GM12892 (cell line): ENCODE measurements around the gene FAM13A.

Source experiments
- DNase-seq: peaks from one replicate; pipeline ENCODE4 v3.0.0; 2011; ENCODE audit not compliant: insufficient read length
- FAIRE-seq: peaks from 2 replicates; lab custom pipeline; 2011; peaks lifted over from hg19 to GRCh38; lab: Jason Lieb, UNC
- POLR2A ChIP-seq: IDR thresholded peaks from 2 replicates; pipeline ENCODE4 v1.6.1; 2011; ENCODE audit warnings: low read depth, low read length, control low read depth
- POLR2AphosphoS5 ChIP-seq: IDR thresholded peaks from 2 replicates; pipeline ENCODE4 v1.6.1; 2011; ENCODE audit warnings: low read depth, low read length, control low read depth
- TAF1 ChIP-seq: IDR thresholded peaks from 2 replicates; pipeline ENCODE4 v1.6.1; 2011; ENCODE audit warnings: low read depth, mild to moderate bottlenecking, control low read depth, low read length, borderline replicate concordance

Gene FAM13A

GRCh38 chr4:88807499-88807898 is 249.5 kb downstream of the FAM13A start:
- no peak for FAIRE-seq
- TF ChIP-seq POLR2A (no peak), POLR2AphosphoS5 (no peak), TAF1 (no peak)
- no peak for DNase-seq

- no peak for DNase-seq
- TF ChIP-seq POLR2A (no peak), POLR2AphosphoS5 (no peak), TAF1 (no peak)
- no peak for FAIRE-seq
These were observed 252.8 kb downstream of the FAM13A start for GRCh38 chr4:88804234-88804633.

- no peak for TF ChIP-seq TAF1
- TF ChIP-seq POLR2AphosphoS5, result no peak
- TF ChIP-seq POLR2A, result no peak
- DNase-seq (no peak), FAIRE-seq (no peak)
These were observed 253.3 kb downstream of the FAM13A start for GRCh38 chr4:88803600-88804096.

- DNase-seq (no peak), FAIRE-seq (no peak)
- TF ChIP-seq TAF1 (no peak), POLR2AphosphoS5 (no peak), POLR2A (no peak)
These were observed 254.2 kb downstream of the FAM13A start for GRCh38 chr4:88802585-88803286.

GRCh38 chr4:88802138-88802537 is 254.8 kb downstream of the FAM13A start:
- DNase-seq (no peak), FAIRE-seq (no peak)
- TF ChIP-seq POLR2A, result no peak
- TF ChIP-seq TAF1, result no peak

GRCh38 chr4:88799900-88800299 is 257.1 kb downstream of the FAM13A start:
- TF ChIP-seq POLR2A, result no peak
- no peak for TF ChIP-seq POLR2AphosphoS5
- no peak for TF ChIP-seq TAF1
- no peak for FAIRE-seq
- no peak for DNase-seq

- FAIRE-seq (no peak), DNase-seq (no peak)
- no peak for TF ChIP-seq POLR2A
- no peak for TF ChIP-seq TAF1
- TF ChIP-seq POLR2AphosphoS5, result no peak
These were observed 259.3 kb downstream of the FAM13A start for GRCh38 chr4:88797725-88798124.

- FAIRE-seq (no peak), DNase-seq (no peak)
- TF ChIP-seq POLR2AphosphoS5, result no peak
- TF ChIP-seq TAF1, result no peak
- no peak for TF ChIP-seq POLR2A
These were observed 260.4 kb downstream of the FAM13A start for GRCh38 chr4:88796545-88796944.

- FAIRE-seq, result no peak
- TF ChIP-seq TAF1 (no peak), POLR2A (no peak), POLR2AphosphoS5 (no peak)
- DNase-seq, result no peak
These were observed 262.0 kb downstream of the FAM13A start for GRCh38 chr4:88794952-88795351.

GRCh38 chr4:88794087-88794690 is 262.8 kb downstream of the FAM13A start:
- FAIRE-seq, result no peak
- TF ChIP-seq POLR2A, result no peak
- no peak for TF ChIP-seq POLR2AphosphoS5
- TF ChIP-seq TAF1, result no peak
- no peak for DNase-seq

- FAIRE-seq (peak; percentile 33), DNase-seq (no peak)
- TF ChIP-seq TAF1 (no peak), POLR2AphosphoS5 (no peak), POLR2A (no peak)
These were observed 263.5 kb downstream of the FAM13A start for GRCh38 chr4:88793475-88793874.

- FAIRE-seq (no peak), DNase-seq (no peak)
- no peak for TF ChIP-seq TAF1
- no peak for TF ChIP-seq POLR2A
- no peak for TF ChIP-seq POLR2AphosphoS5
These were observed 264.2 kb downstream of the FAM13A start for GRCh38 chr4:88792821-88793220.

- DNase-seq (no peak), FAIRE-seq (no peak)
- TF ChIP-seq POLR2AphosphoS5 (no peak), POLR2A (no peak), TAF1 (no peak)
These were observed 264.7 kb downstream of the FAM13A start for GRCh38 chr4:88792268-88792781.
